K562 (cell line): ENCODE results near the gene C2CD4C. TPM values are rescaled to one million over a fixed set of nuclear protein-coding genes. Genes with fewer than 3 reads are reported as not detected.

ENCODE experiments used
- ATAC-seq: fragments of 200-7000 bp; cut with Tn5 transposase; 3 replicates; pipeline ENCODE4 v1.9.1; 2020; ENCODE audit warnings: moderate library complexity
- BruUV-seq: library from RNA; stranded (reverse); fragments of 400-500 nt; replicated peaks from 2 replicates; lab custom pipeline; 2021; lab: Mats Ljungman, UMichigan
- CTCF ChIA-PET: fragments of 300-600 bp; formaldehyde crosslinking; extraction: SDS; loops from one replicate; lab custom pipeline; 2021; ENCODE audit warnings: low intra/inter-chr PET ratio; lab: Yijun Ruan, JAX
- POLR2A ChIA-PET: fragments of 300-600, 350-650 bp; sonication (Branson Sonifier 250); formaldehyde crosslinking; extraction: SDS; loops from one replicate; lab custom pipeline; 2021; ENCODE audit warnings: antibody characterized with exemption, inconsistent platforms; lab: Yijun Ruan, JAX
- DNase-seq, 4 experiments: peaks; one replicate each; pipeline versions ENCODE4 v3.0.0 to v3.0.0-alpha.2; 2011 to 2018; ENCODE audit warnings: low spot score in 3 of 4, mixed read lengths in 3 of 4; ENCODE audit errors: extremely low read depth in 1 of 4
- FAIRE-seq: peaks from 2 replicates; lab custom pipeline; 2011; peaks lifted over from hg19 to GRCh38; lab: Jason Lieb, UNC
- H2AFZ ChIP-seq: 2 replicates; pipeline ENCODE4 v1.6.0; 2011; ENCODE audit warnings: low read depth, low read length, control low read depth, inconsistent platforms
- H3K27ac ChIP-seq: fragments of 200-600 bp; 3 replicates; pipeline ENCODE4 v1.8.0; 2011; ENCODE audit warnings: low read depth, mild to moderate bottlenecking, control low read depth, inconsistent platforms, low read length, moderate library complexity, mixed read lengths; ENCODE audit errors: extremely low read depth
- H3K27me3 ChIP-seq, 2 experiments: fragments of 300-600 bp in 1 of 2; 2 replicates in 1 of 2; 3 replicates in 1 of 2; pipeline versions ENCODE4 v1.6.0 to v1.8.0; 2011; ENCODE audit warnings: inconsistent platforms in 2 of 2, low read length in 2 of 2, mild to moderate bottlenecking in 1 of 2, mixed read lengths in 1 of 2, moderate library complexity in 1 of 2; ENCODE audit not compliant: control insufficient read depth in 2 of 2, insufficient read depth in 2 of 2
- H3K36me3 ChIP-seq: fragments of 300-600 bp; 3 replicates; pipeline ENCODE4 v1.8.0; 2011; ENCODE audit warnings: mild to moderate bottlenecking, low read length, inconsistent platforms; ENCODE audit not compliant: control insufficient read depth, insufficient read depth
- H3K4me1 ChIP-seq, 2 experiments: fragments of 200-600 bp in 1 of 2; replicated peaks in 1 of 2; 2 replicates in 1 of 2; 3 replicates in 1 of 2; pipeline versions ENCODE4 v1.5.1 to v1.8.0; 2011; ENCODE audit warnings: inconsistent platforms in 2 of 2, low read length in 2 of 2, mild to moderate bottlenecking in 1 of 2, mixed read lengths in 1 of 2, moderate library complexity in 1 of 2; ENCODE audit not compliant: control insufficient read depth in 2 of 2, insufficient read depth in 2 of 2
- H3K4me2 ChIP-seq: 2 replicates; pipeline ENCODE4 v1.6.1; 2011; ENCODE audit warnings: low read length, control low read depth, inconsistent platforms, mixed read lengths; ENCODE audit not compliant: insufficient read depth
- H3K4me3 ChIP-seq: fragments of 200-600 bp; sonication (generic), shearing (Covaris generic); 2 replicates; pipeline ENCODE4 v1.5.1; 2016; ENCODE audit warnings: control low read depth, inconsistent platforms
- H3K79me2 ChIP-seq: fragments of 200-600 bp; 3 replicates; pipeline ENCODE4 v1.8.0; 2011; ENCODE audit warnings: low read length, inconsistent platforms; ENCODE audit not compliant: control insufficient read depth, insufficient read depth
- H3K9ac ChIP-seq, 2 experiments: 2 replicates each; pipeline versions ENCODE4 v1.6.0 to v1.6.1; 2011; ENCODE audit warnings: low read depth in 2 of 2, low read length in 2 of 2, control low read depth in 1 of 2, inconsistent platforms in 1 of 2, mild to moderate bottlenecking in 1 of 2, mixed read lengths in 1 of 2; ENCODE audit not compliant: insufficient read depth in 1 of 2
- H3K9me1 ChIP-seq: one replicate; pipeline ENCODE4 v1.6.0; 2011; ENCODE audit warnings: inconsistent platforms, mild to moderate bottlenecking, low read length, moderate library complexity; ENCODE audit not compliant: control insufficient read depth, insufficient read depth
- H3K9me3 ChIP-seq: replicated peaks from 2 replicates; pipeline ENCODE4 v1.5.1; 2011; ENCODE audit warnings: low read depth, low read length, inconsistent platforms; ENCODE audit not compliant: control insufficient read depth, insufficient read depth
- H4K20me1 ChIP-seq: replicated peaks from 2 replicates; pipeline ENCODE4 v1.6.1; 2011; ENCODE audit warnings: low read length, inconsistent platforms, mixed read lengths; ENCODE audit not compliant: control insufficient read depth, insufficient read depth
- HNRNPUL1 ChIP-seq: fragments of 200-400 bp; formaldehyde crosslinking; IDR thresholded peaks from 2 replicates; pipeline ENCODE4 v1.6.1; 2017; ENCODE audit warnings: low read length
- SRSF1 ChIP-seq: fragments of 200-400 bp; formaldehyde crosslinking; IDR thresholded peaks from 2 replicates; pipeline ENCODE4 v1.6.1; 2017; ENCODE audit warnings: mild to moderate bottlenecking, low read depth, low read length, moderate library complexity
- THAP12 ChIP-seq: fragments of 250-450 bp; sonication (Bioruptor Pico); IDR thresholded peaks from 2 replicates; pipeline ENCODE4 v1.9.0; 2021; ENCODE audit warnings: mild to moderate bottlenecking, inconsistent platforms
- USF2 ChIP-seq: sonication (generic); formaldehyde crosslinking; IDR thresholded peaks from 2 replicates; pipeline ENCODE4 v1.5.0; 2020; ENCODE audit warnings: missing genetic modification reagents
- ZNF274 ChIP-seq: IDR thresholded peaks from 2 replicates; pipeline ENCODE4 v1.6.1; 2011; ENCODE audit warnings: low read depth, mild to moderate bottlenecking, low read length, moderate library complexity, borderline replicate concordance
- ZNF551 ChIP-seq: fragments of 250-450 bp; sonication (Bioruptor Pico); IDR thresholded peaks from 2 replicates; pipeline ENCODE4 v1.5.0; 2021; ENCODE audit warnings: mild to moderate bottlenecking, moderate library complexity
- WGBS: fragments of 100-300 bp; shearing (Covaris generic); methylation state at CpG from one replicate; pipeline ENCODE4 v1.1.6; 2016; ENCODE audit warnings: low coverage, mixed read lengths; ENCODE audit not compliant: insufficient coverage; ENCODE audit errors: missing lambda C conversion rate; 5-methylcytosine and 5-hydroxymethylcytosine counted together
- in situ Hi-C: fragments of 300-500 bp; cut with MboI; formaldehyde crosslinking; loops from 4 replicates; pipeline ENCODE4 v1.15.0; 2018; ENCODE audit warnings: inconsistent platforms, mixed read lengths
- intact Hi-C: fragments of 100-400 bp; cut with micrococcal nuclease; formaldehyde crosslinking; loops from 2 replicates; pipeline ENCODE4 v1.14.2; 2022
- polyA plus RNA-seq, 8 experiments: library from polyadenylated mRNA; depleted of rRNA in 4 of 8; stranded (reverse) in 5 of 8; unstranded in 3 of 8; fragments of >200 nt; fragmentation: Nextera tagmentation in 2 of 8; fragmentation: Illumina TruSeq in 1 of 8; extraction: Ambion mirVana in 2 of 8; extraction: Trizol in 1 of 8; gene quantifications; 2 replicates each; pipeline versions ENCODE4 v1.2.1 to v1.2.3, GENCODE V29; 2011 to 2014; ENCODE audit warnings: inconsistent platforms in 1 of 8, missing spikeins in 1 of 8
- total RNA-seq, 7 experiments: library from RNA; depleted of rRNA in 6 of 7; stranded (reverse); fragments of >200 nt in 6 of 7; fragmentation: Illumina TruSeq in 2 of 7; extraction: Trizol in 2 of 7; gene quantifications; 2 replicates each; pipeline versions ENCODE4 v1.2.1 to v1.2.3, GENCODE V29; 2011 to 2021; ENCODE audit warnings: low replicate concordance in 1 of 7
- TF ChIP-seq, protein P1 (sequence below): fragments of 450-650 bp; IDR thresholded peaks from 2 replicates; pipeline ENCODE4 v1.6.1; 2017; ENCODE audit warnings: antibody characterized with exemption, mild to moderate bottlenecking

Gene C2CD4C
- total and polyA plus RNA-seq, 9 of the 15 experiments (the other 6 are each of a cell fraction or from before 2014, with no cell fraction given) = 0.01 to 0.07 TPM; not detected in 7

- peak; percentile 27; the same call in 1 of the 2 replicates for TF ChIP-seq USF2 (CRISPR knock-in tag)
- TF ChIP-seq, all 486 proteins: peak for 7
Observed at GRCh38 chr19:371501-372168, 37.3 kb downstream of the C2CD4C start (continued).

GRCh38 chr19:370641-371330, 38.2 kb downstream of the C2CD4C start:
- no peaks in the 10 kb centered on the region for H3K9me3 ChIP-seq
- no peak overlapping the region for H3K4me3 ChIP-seq
- H3K27ac ChIP-seq = no peak overlapping the region
- no peak overlapping the region for H2AFZ ChIP-seq
- H4K20me1 ChIP-seq = no peaks in the 10 kb centered on the region; the same call in 1 of the 2 replicates
- DNase-seq = no peak
- BruUV-seq = no TSS peak
- no peaks in the 10 kb centered on the region for H3K36me3 ChIP-seq
- no peak for FAIRE-seq
- ChIA-PET POLR2A (interaction anchor here (0.6 to 1.3 kb wide), 3 partner anchors 9 to 202 kb away, joined by 3 to 6 read pairs (median 4); no protein-coding TSS in a partner anchor), CTCF (no interaction called here)
- ATAC-seq = no peak
- H3K4me2 ChIP-seq = no peak overlapping the region
- intact Hi-C loops (no loop called here), in situ Hi-C loops (no loop called here)
- 12% methylated on average over 32 of the region's 43 CpGs for WGBS
- TF ChIP-seq THAP12 (CRISPR knock-in tag) (no peak), ZNF274 (no peak), ZNF551 (no peak), SRSF1 (no peak), HNRNPUL1 (no peak)
- TF ChIP-seq, protein P1, sequence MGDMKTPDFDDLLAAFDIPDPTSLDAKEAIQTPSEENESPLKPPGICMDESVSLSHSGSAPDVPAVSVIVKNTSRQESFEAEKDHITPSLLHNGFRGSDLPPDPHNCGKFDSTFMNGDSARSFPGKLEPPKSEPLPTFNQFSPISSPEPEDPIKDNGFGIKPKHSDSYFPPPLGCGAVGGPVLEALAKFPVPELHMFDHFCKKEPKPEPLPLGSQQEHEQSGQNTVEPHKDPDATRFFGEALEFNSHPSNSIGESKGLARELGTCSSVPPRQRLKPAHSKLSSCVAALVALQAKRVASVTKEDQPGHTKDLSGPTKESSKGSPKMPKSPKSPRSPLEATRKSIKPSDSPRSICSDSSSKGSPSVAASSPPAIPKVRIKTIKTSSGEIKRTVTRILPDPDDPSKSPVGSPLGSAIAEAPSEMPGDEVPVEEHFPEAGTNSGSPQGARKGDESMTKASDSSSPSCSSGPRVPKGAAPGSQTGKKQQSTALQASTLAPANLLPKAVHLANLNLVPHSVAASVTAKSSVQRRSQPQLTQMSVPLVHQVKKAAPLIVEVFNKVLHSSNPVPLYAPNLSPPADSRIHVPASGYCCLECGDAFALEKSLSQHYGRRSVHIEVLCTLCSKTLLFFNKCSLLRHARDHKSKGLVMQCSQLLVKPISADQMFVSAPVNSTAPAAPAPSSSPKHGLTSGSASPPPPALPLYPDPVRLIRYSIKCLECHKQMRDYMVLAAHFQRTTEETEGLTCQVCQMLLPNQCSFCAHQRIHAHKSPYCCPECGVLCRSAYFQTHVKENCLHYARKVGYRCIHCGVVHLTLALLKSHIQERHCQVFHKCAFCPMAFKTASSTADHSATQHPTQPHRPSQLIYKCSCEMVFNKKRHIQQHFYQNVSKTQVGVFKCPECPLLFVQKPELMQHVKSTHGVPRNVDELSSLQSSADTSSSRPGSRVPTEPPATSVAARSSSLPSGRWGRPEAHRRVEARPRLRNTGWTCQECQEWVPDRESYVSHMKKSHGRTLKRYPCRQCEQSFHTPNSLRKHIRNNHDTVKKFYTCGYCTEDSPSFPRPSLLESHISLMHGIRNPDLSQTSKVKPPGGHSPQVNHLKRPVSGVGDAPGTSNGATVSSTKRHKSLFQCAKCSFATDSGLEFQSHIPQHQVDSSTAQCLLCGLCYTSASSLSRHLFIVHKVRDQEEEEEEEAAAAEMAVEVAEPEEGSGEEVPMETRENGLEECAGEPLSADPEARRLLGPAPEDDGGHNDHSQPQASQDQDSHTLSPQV = no peak
- no peaks in the 10 kb centered on the region for H3K9me1 ChIP-seq
- H3K27me3 ChIP-seq = peaks cover 81 to 100% of the 10 kb centered on the region in 2 experiments
- H3K9ac ChIP-seq = no peak overlapping the region
- H3K4me1 ChIP-seq = peaks cover 0 to 31% of the 10 kb centered on the region in 2 experiments; a peak in 3 of 5 replicates
- no peaks in the 10 kb centered on the region for H3K79me2 ChIP-seq
